H1 (cell line): ENCODE measurements around the gene EID1. TPM values are rescaled to one million over a fixed set of nuclear protein-coding genes. Genes with fewer than 3 reads are reported as not detected.

Experiments
- CTCF ChIA-PET: fragments of 300-600 bp; sonication (Branson Sonifier 250); formaldehyde crosslinking; loops from one replicate; lab custom pipeline; 2021; ENCODE audit not compliant: partially characterized antibody; lab: Charles Lee
- POLR2A ChIA-PET: fragments of 300-600 bp; sonication (Branson Sonifier 250); formaldehyde crosslinking; loops from one replicate; lab custom pipeline; 2021; ENCODE audit warnings: inconsistent platforms; ENCODE audit not compliant: partially characterized antibody; lab: Charles Lee
- DNase-seq, 2 experiments: peaks; one replicate each; pipeline versions ENCODE4 v3.0.0 to v3.0.0-alpha.2; 2010 to 2022; ENCODE audit warnings: low spot score in 2 of 2, low read depth in 1 of 2, mixed read lengths in 1 of 2
- FAIRE-seq: peaks from 2 replicates; lab custom pipeline; 2011; peaks lifted over from hg19 to GRCh38; lab: Jason Lieb, UNC
- H2AFZ ChIP-seq: 2 replicates; pipeline ENCODE4 v1.8.1; 2012; ENCODE audit warnings: low read length, inconsistent platforms
- H2AK5ac ChIP-seq: 2 replicates; pipeline ENCODE4 v1.6.1; 2013; ENCODE audit warnings: low read depth, low read length
- H2BK120ac ChIP-seq: replicated peaks from 2 replicates; pipeline ENCODE3; 2013; ENCODE audit warnings: low read depth, low read length, inconsistent platforms
- H2BK12ac ChIP-seq: 2 replicates; pipeline ENCODE4 v1.6.1; 2013; ENCODE audit warnings: low read depth, low read length
- H2BK15ac ChIP-seq: 2 replicates; pipeline ENCODE4 v1.6.1; 2013; ENCODE audit warnings: low read length
- H2BK20ac ChIP-seq: 2 replicates; pipeline ENCODE4 v1.6.1; 2013; ENCODE audit warnings: low read length
- H2BK5ac ChIP-seq: 2 replicates; pipeline ENCODE4 v1.6.1; 2013; ENCODE audit warnings: low read depth, low read length
- H3K14ac ChIP-seq: 2 replicates; pipeline ENCODE4 v1.6.1; 2013; ENCODE audit warnings: inconsistent platforms; ENCODE audit not compliant: insufficient read length
- H3K18ac ChIP-seq: 2 replicates; pipeline ENCODE4 v1.6.1; 2013; ENCODE audit warnings: low read length; ENCODE audit errors: extremely low read depth
- H3K23ac ChIP-seq: 2 replicates; pipeline ENCODE4 v1.6.1; 2013; ENCODE audit warnings: inconsistent platforms; ENCODE audit not compliant: insufficient read length
- H3K23me2 ChIP-seq: 2 replicates; pipeline ENCODE4 v1.6.1; 2013; ENCODE audit warnings: low read depth, low read length
- H3K27ac ChIP-seq: 2 replicates; pipeline ENCODE4 v1.6.1; 2011; ENCODE audit warnings: low read depth, low read length, inconsistent platforms
- H3K27me3 ChIP-seq, 4 experiments: replicated peaks in 1 of 4; 1 replicate in 1 of 4; 2 replicates in 3 of 4; pipeline versions ENCODE4 v1.6.1 to v1.8.1; 2011 to 2013; ENCODE audit warnings: low read length in 3 of 4, mild to moderate bottlenecking in 3 of 4, inconsistent platforms in 2 of 4, mixed read lengths in 2 of 4, moderate library complexity in 1 of 4; ENCODE audit not compliant: control insufficient read depth in 3 of 4, insufficient read depth in 3 of 4; ENCODE audit errors: extremely low read depth in 1 of 4
- H3K36me3 ChIP-seq, 4 experiments: 2 replicates each; pipeline versions ENCODE4 v1.6.1 to v1.8.1; 2011 to 2013; ENCODE audit warnings: mild to moderate bottlenecking in 4 of 4, low read length in 3 of 4, moderate library complexity in 2 of 4, control low read depth in 1 of 4, inconsistent platforms in 1 of 4; ENCODE audit not compliant: insufficient read depth in 4 of 4, control insufficient read depth in 2 of 4
- H3K4ac ChIP-seq: replicated peaks from 2 replicates; pipeline ENCODE3; 2013; ENCODE audit warnings: low read length, low read depth, mixed read lengths, inconsistent platforms; ENCODE audit not compliant: insufficient read length
- H3K4me1 ChIP-seq, 4 experiments: replicated peaks in 1 of 4; 1 replicate in 1 of 4; 2 replicates in 3 of 4; pipeline versions ENCODE4 v1.6.1 to v1.8.1; 2011 to 2013; ENCODE audit warnings: low read length in 3 of 4, inconsistent platforms in 2 of 4, mixed read lengths in 1 of 4; ENCODE audit not compliant: insufficient read depth in 4 of 4, control insufficient read depth in 3 of 4
- H3K4me2 ChIP-seq, 2 experiments: 2 replicates each; pipeline versions ENCODE4 v1.6.1 to v1.8.1; 2011 to 2013; ENCODE audit warnings: low read depth in 2 of 2, low read length in 2 of 2, control low read depth in 1 of 2, inconsistent platforms in 1 of 2, mild to moderate bottlenecking in 1 of 2; ENCODE audit not compliant: insufficient read depth in 1 of 2
- H3K4me3 ChIP-seq, 4 experiments: fragments of 200-600, 300-600 bp in 1 of 4; sonication (generic), shearing (Covaris generic), sonication (Bioruptor Twin) in 1 of 4; 2 replicates each; pipeline versions ENCODE4 v1.5.1 to v1.8.1; 2011 to 2016; ENCODE audit warnings: low read length in 4 of 4, low read depth in 3 of 4, control low read depth in 2 of 4, inconsistent platforms in 2 of 4, mild to moderate bottlenecking in 2 of 4, mixed read lengths in 1 of 4, moderate library complexity in 1 of 4; ENCODE audit not compliant: insufficient read depth in 2 of 4; ENCODE audit errors: extremely low read depth in 1 of 4
- H3K56ac ChIP-seq: replicated peaks from 2 replicates; pipeline ENCODE3; 2013; ENCODE audit warnings: low read depth, mild to moderate bottlenecking, mixed read lengths, low read length, inconsistent platforms; ENCODE audit not compliant: insufficient read length
- H3K79me1 ChIP-seq: 2 replicates; pipeline ENCODE4 v1.6.1; 2013; ENCODE audit warnings: low read depth, low read length, control low read depth
- H3K79me2 ChIP-seq, 2 experiments: 2 replicates each; pipeline versions ENCODE4 v1.6.1 to v1.8.1; 2012 to 2013; ENCODE audit warnings: low read length in 2 of 2, mild to moderate bottlenecking in 2 of 2, inconsistent platforms in 1 of 2; ENCODE audit not compliant: insufficient read depth in 2 of 2, control insufficient read depth in 1 of 2
- H3K9ac ChIP-seq, 4 experiments: replicated peaks in 1 of 4; 1 replicate in 1 of 4; 2 replicates in 3 of 4; pipeline versions ENCODE4 v1.6.1 to v1.8.1; 2011 to 2013; ENCODE audit warnings: low read depth in 3 of 4, low read length in 3 of 4, control low read depth in 2 of 4, mild to moderate bottlenecking in 2 of 4, moderate library complexity in 2 of 4, inconsistent platforms in 1 of 4; ENCODE audit errors: extremely low read depth in 1 of 4
- H3K9me3 ChIP-seq, 2 experiments: 2 replicates each; pipeline versions ENCODE4 v1.6.1 to v1.8.1; 2012 to 2013; ENCODE audit warnings: mild to moderate bottlenecking in 2 of 2, moderate library complexity in 2 of 2, control low read depth in 1 of 2, inconsistent platforms in 1 of 2, low read depth in 1 of 2, low read length in 1 of 2, mixed read lengths in 1 of 2; ENCODE audit not compliant: insufficient read depth in 2 of 2
- H4K20me1 ChIP-seq, 2 experiments: replicated peaks in 1 of 2; 2 replicates each; pipeline versions ENCODE3 to v1.8.1; 2011 to 2013; ENCODE audit warnings: inconsistent platforms in 2 of 2, low read length in 2 of 2, mild to moderate bottlenecking in 1 of 2; ENCODE audit not compliant: insufficient read depth in 2 of 2, control insufficient read depth in 1 of 2
- H4K5ac ChIP-seq: 2 replicates; pipeline ENCODE4 v1.6.1; 2013; ENCODE audit warnings: low read length, low read depth, mixed read lengths, inconsistent platforms; ENCODE audit not compliant: insufficient read length
- H4K8ac ChIP-seq: 2 replicates; pipeline ENCODE4 v1.8.0; 2013; ENCODE audit warnings: mild to moderate bottlenecking, moderate library complexity, low read length, inconsistent platforms; ENCODE audit not compliant: insufficient read depth; ENCODE audit errors: extremely low read depth
- H4K91ac ChIP-seq: replicated peaks from 2 replicates; pipeline ENCODE3; 2013; ENCODE audit warnings: low read length, mixed read lengths, inconsistent platforms; ENCODE audit not compliant: insufficient read length
- EZH2 ChIP-seq: fragments of 200-600 bp; sonication (generic); IDR thresholded peaks from 2 replicates; pipeline ENCODE4 v1.7.1; 2012; ENCODE audit warnings: low read depth, mild to moderate bottlenecking, moderate library complexity, low read length, inconsistent platforms; ENCODE audit not compliant: severe bottlenecking
- FOSL1 ChIP-seq: IDR thresholded peaks from 2 replicates; pipeline ENCODE4 v1.6.1; 2011; ENCODE audit warnings: mild to moderate bottlenecking, low read depth, low read length, moderate library complexity; ENCODE audit not compliant: insufficient read depth
- JUN ChIP-seq: IDR thresholded peaks from 2 replicates; pipeline ENCODE4 v1.6.1; 2011; ENCODE audit warnings: low read depth, mild to moderate bottlenecking, improper control_type of control experiment, low read length
- KDM1A ChIP-seq: fragments of 200-600, 300-600 bp; sonication (generic); IDR thresholded peaks from 2 replicates; pipeline ENCODE4 v1.7.1; 2016; ENCODE audit warnings: mild to moderate bottlenecking, low read length, borderline replicate concordance
- MAFK ChIP-seq: IDR thresholded peaks from 2 replicates; pipeline ENCODE4 v1.6.1; 2012; ENCODE audit warnings: low read depth, mild to moderate bottlenecking, improper control_type of control experiment, low read length
- POLR2AphosphoS5 ChIP-seq: IDR thresholded peaks from 2 replicates; pipeline ENCODE4 v1.6.1; 2011; ENCODE audit warnings: low read depth, low read length
- POU5F1 ChIP-seq: IDR thresholded peaks from 2 replicates; pipeline ENCODE4 v1.6.1; 2011; ENCODE audit warnings: low read depth, mild to moderate bottlenecking, low read length, moderate library complexity
- RNF2 ChIP-seq: fragments of 200-900, 300-1000 bp; sonication (generic); IDR thresholded peaks from 2 replicates; pipeline ENCODE4 v1.7.1; 2016; ENCODE audit warnings: borderline replicate concordance, low read depth, mild to moderate bottlenecking, antibody characterized with exemption, low read length; ENCODE audit not compliant: poor library complexity, severe bottlenecking; ENCODE audit errors: missing control alignments
- YY1 ChIP-seq: IDR thresholded peaks from 2 replicates; pipeline ENCODE4 v1.6.1; 2011; ENCODE audit warnings: low read depth, mild to moderate bottlenecking, low read length
- ZNF274 ChIP-seq: IDR thresholded peaks from 2 replicates; pipeline ENCODE4 v1.7.0; 2012; ENCODE audit warnings: low read length, borderline replicate concordance; ENCODE audit errors: extremely low read depth
- WGBS, 2 experiments: shearing (Covaris generic) in 1 of 2; methylation state at CpG; one replicate each; pipeline versions ENCODE4 v1.1.6 to v1.1.7; 2013 to 2015; ENCODE audit warnings: low lambda C conversion rate in 2 of 2, mixed read lengths in 2 of 2, inconsistent platforms in 1 of 2, low coverage in 1 of 2, missing lambda C conversion rate in 1 of 2; ENCODE audit not compliant: insufficient replicate concordance in 2 of 2, insufficient coverage in 1 of 2, insufficient read length in 1 of 2; ENCODE audit errors: extremely low coverage in 1 of 2, missing lambda C conversion rate in 1 of 2; 5-methylcytosine and 5-hydroxymethylcytosine counted together
- polyA plus RNA-seq, 7 experiments: library from polyadenylated mRNA; depleted of rRNA in 3 of 7; stranded (reverse) in 5 of 7; unstranded in 2 of 7; fragments of >200 nt in 5 of 7; fragments of 200-250 nt in 2 of 7; gene quantifications; 1 replicate in 5 of 7; 2 replicates in 1 of 7; 4 replicates in 1 of 7; pipeline versions ENCODE4 v1.2.1 to v1.2.3, GENCODE V29; 2011 to 2013; ENCODE audit warnings: missing spikeins in 2 of 7, mixed read lengths in 2 of 7
- total RNA-seq: library from RNA; stranded (reverse); fragmentation: NEBNext Ultra II Directional; extraction: Animal tissue kit (Norgen Biotek cat#: 25700); gene quantifications from 2 replicates; pipeline ENCODE4 v1.2.1, GENCODE V29; 2021

EID1 gene
- total and polyA plus RNA-seq, 2 of the 8 experiments (the other 6 are each of a cell fraction or from before 2014, with no cell fraction given) = 101 to 110 TPM

- no peak overlapping the region for H4K5ac ChIP-seq
- H2AK5ac ChIP-seq = no peak overlapping the region
- no peak overlapping the region for H3K4me3 ChIP-seq
- H3K27me3 ChIP-seq = no peaks in the 10 kb centered on the region
- H2BK12ac ChIP-seq = no peak overlapping the region
- no peak overlapping the region for H4K91ac ChIP-seq
- no peak overlapping the region for H2BK5ac ChIP-seq
- no peak overlapping the region for H3K23ac ChIP-seq
- H4K8ac ChIP-seq = no peak overlapping the region
- no peak overlapping the region for H3K9ac ChIP-seq
- no peak overlapping the region for H2BK20ac ChIP-seq
- no peaks in the 10 kb centered on the region for H3K79me1 ChIP-seq
- H3K4ac ChIP-seq = no peak overlapping the region
- no peaks in the 10 kb centered on the region for H3K79me2 ChIP-seq
- CTCF ChIA-PET = interaction anchor here (1.4 to 2.2 kb wide), 4 partner anchors 9 to 70 kb away, joined by 4 to 8 read pairs (median 6); no protein-coding TSS in a partner anchor
- WGBS, 2 experiments = 86% methylated on average over 1 of the region's 1 CpG; no CpG with 5 or more reads in 1 of the 2 experiments
- H3K56ac ChIP-seq = no peak overlapping the region
- H3K9me3 ChIP-seq = no peaks in the 10 kb centered on the region
- H3K27ac ChIP-seq = no peak overlapping the region
- TF ChIP-seq EZH2 (no peak), MAFK (no peak), POLR2AphosphoS5 (no peak), FOSL1 (no peak), KDM1A (no peak), POU5F1 (no peak), ZNF274 (no peak), RNF2 (no peak), JUN (no peak), YY1 (no peak)
- TF ChIP-seq, all 59 proteins: peak for 0
- no peaks in the 10 kb centered on the region for H3K4me1 ChIP-seq
- DNase-seq (no peak), FAIRE-seq (no peak)
- no peaks in the 10 kb centered on the region for H3K36me3 ChIP-seq
- no peak overlapping the region for H3K14ac ChIP-seq
- H3K4me2 ChIP-seq = no peak overlapping the region
- no peak overlapping the region for H3K18ac ChIP-seq
- POLR2A ChIA-PET = no interaction called here
- no peak overlapping the region for H2BK120ac ChIP-seq
- no peaks in the 10 kb centered on the region for H4K20me1 ChIP-seq
- H2AFZ ChIP-seq = no peak overlapping the region
- no peaks in the 10 kb centered on the region for H3K23me2 ChIP-seq
- no peak overlapping the region for H2BK15ac ChIP-seq
These were observed 27.9 kb downstream of the EID1 start for GRCh38 chr15:48905847-48906246.
